Breast epithelium (tissue), 4 donors: ENCODE measurements around the gene IFNA10. TPM values are rescaled to one million over a fixed set of nuclear protein-coding genes. Genes with fewer than 3 reads are reported as not detected.
"Not testable (repeated sequence)": the region's sequence is repeated elsewhere in the genome, so short reads cannot be mapped to it uniquely, and the experiment has no call there.

Experiments used
- DNase-seq, 2 donors: peaks; one replicate each; pipeline ENCODE4 v3.0.0-alpha.2; 2019; ENCODE audit warnings: low spot score in 2 of 2
- H3K27ac ChIP-seq, 2 donors: fragments of 200-600 bp; sonication (generic) in 1 of 2; one replicate each; pipeline ENCODE4 v1.5.1; 2016 to 2019; ENCODE audit warnings: mild to moderate bottlenecking in 1 of 2
- H3K27me3 ChIP-seq, 2 donors: fragments of 200-600 bp; sonication (generic) in 1 of 2; one replicate each; pipeline versions ENCODE4 v1.5.1 to v1.6.0; 2017 to 2019; ENCODE audit warnings: control low read depth in 1 of 2, mild to moderate bottlenecking in 1 of 2
- H3K36me3 ChIP-seq: fragments of 200-600 bp; one replicate; pipeline ENCODE4 v1.5.1; 2019
- H3K4me1 ChIP-seq, 2 donors: fragments of 200-600 bp; sonication (generic); one replicate each; pipeline ENCODE4 v1.5.1; 2016 to 2019; ENCODE audit warnings: control low read depth in 1 of 2
- H3K4me3 ChIP-seq, 3 donors: fragments of 200-600 bp; sonication (generic); 1 replicate in 2 of 3; 2 replicates in 1 of 3; pipeline ENCODE4 v1.5.1; 2016 to 2019; ENCODE audit warnings: mild to moderate bottlenecking in 3 of 3, moderate library complexity in 2 of 3
- H3K9me3 ChIP-seq, 2 donors: fragments of 200-600 bp; sonication (generic) in 1 of 2; one replicate each; pipeline ENCODE4 v1.5.1; 2016 to 2019; ENCODE audit warnings: control low read depth in 1 of 2
- CTCF ChIP-seq, 3 donors: fragments of 450-650 bp; IDR thresholded peaks; one replicate each; pipeline ENCODE4 v1.5.1; 2016 to 2017; ENCODE audit warnings: antibody characterized with exemption in 3 of 3, mild to moderate bottlenecking in 3 of 3, moderate library complexity in 3 of 3
- POLR2A ChIP-seq: fragments of 450-650 bp; IDR thresholded peaks from one replicate; pipeline ENCODE4 v1.6.1; 2016; ENCODE audit warnings: antibody characterized with exemption, mild to moderate bottlenecking, moderate library complexity
- POLR2AphosphoS5 ChIP-seq, 3 donors: sonication (generic); formaldehyde crosslinking; IDR thresholded peaks; one replicate each; pipeline ENCODE4 v1.6.1; 2017; ENCODE audit warnings: antibody characterized with exemption in 3 of 3
- intact Hi-C: fragments of 100-400 bp; cut with DNase I; formaldehyde crosslinking; loops from one replicate; pipeline ENCODE4 v1.15.1; 2023; ENCODE audit warnings: low total_unique reads
- total RNA-seq, 3 donors: library from RNA; depleted of rRNA; stranded (reverse); fragments of >200 nt; gene quantifications; one replicate each; pipeline ENCODE4 v1.1.0, GENCODE V29; 2016

IFNA10 gene
- total RNA-seq, 3 donors from 2014 or later = not detected

GRCh38 chr9:21172156-21172555 lies 34.8 kb downstream of the IFNA10 start:
- Histone ChIP-seq H3K9me3 (no peaks in the 10 kb centered on the region), H3K27me3 (no peaks in the 10 kb centered on the region), H3K4me1 (no peaks in the 10 kb centered on the region), H3K4me3 (no peak overlapping the region), H3K36me3 (no peaks in the 10 kb centered on the region), H3K27ac (no peak overlapping the region)
- intact Hi-C loops = no loop called here
- no peak for TF ChIP-seq POLR2A
- TF ChIP-seq CTCF (IDR thresholded peaks at IDR 0.05) = no peak
- no peak for TF ChIP-seq POLR2AphosphoS5 (IDR thresholded peaks at IDR 0.05)
- DNase-seq = no peak

GRCh38 chr9:21171351-21171750 lies 35.6 kb downstream of the IFNA10 start:
- no peak overlapping the region for H3K27ac ChIP-seq
- intact Hi-C loops = no loop called here
- no peak for DNase-seq
- H3K4me3 ChIP-seq = no peak overlapping the region
- no peaks in the 10 kb centered on the region for H3K27me3 ChIP-seq
- no peaks in the 10 kb centered on the region for H3K36me3 ChIP-seq
- H3K4me1 ChIP-seq = no peaks in the 10 kb centered on the region
- TF ChIP-seq POLR2AphosphoS5 (IDR thresholded peaks at IDR 0.05) = no peak
- TF ChIP-seq CTCF (IDR thresholded peaks at IDR 0.05) = no peak
- no peak for TF ChIP-seq POLR2A
- no peaks in the 10 kb centered on the region for H3K9me3 ChIP-seq

GRCh38 chr9:21166560-21166959 lies 40.4 kb downstream of the IFNA10 start, which contains the start of gene IFNA21:
TSS of gene IFNA21 (minus strand) at chr9:21166660. CDS start at chr9:21166612, 48 bp downstream.
- H3K9me3 ChIP-seq, H3K36me3 ChIP-seq, DNase-seq, H3K4me1 ChIP-seq, intact Hi-C loops, H3K4me3 ChIP-seq, H3K27ac ChIP-seq, H3K27me3 ChIP-seq: not testable (repeated sequence)

GRCh38 chr9:21165516-21165915 lies 41.4 kb downstream of the IFNA10 start:
- DNase-seq = no peak
- TF ChIP-seq POLR2AphosphoS5 (IDR thresholded peaks at IDR 0.05) = no peak
- TF ChIP-seq CTCF (IDR thresholded peaks at IDR 0.05) = no peak
- no peak for TF ChIP-seq POLR2A
- Histone ChIP-seq H3K9me3 (no peaks in the 10 kb centered on the region), H3K36me3 (no peaks in the 10 kb centered on the region), H3K4me1 (no peaks in the 10 kb centered on the region), H3K27ac (no peak overlapping the region), H3K27me3 (no peaks in the 10 kb centered on the region), H3K4me3 (no peak overlapping the region)
- intact Hi-C loops = no loop called here

- Histone ChIP-seq H3K9me3 (peaks cover 0 to 13% of the 10 kb centered on the region in 2 donors), H3K4me1 (no peaks in the 10 kb centered on the region), H3K4me3 (no peak overlapping the region), H3K27me3 (no peaks in the 10 kb centered on the region), H3K27ac (no peak overlapping the region), H3K36me3 (no peaks in the 10 kb centered on the region)
- intact Hi-C loops = no loop called here
- TF ChIP-seq POLR2AphosphoS5 (IDR thresholded peaks at IDR 0.05) (no peak), POLR2A (no peak), CTCF (IDR thresholded peaks at IDR 0.05) (no peak)
- no peak for DNase-seq
These were observed 46.8 kb downstream of the IFNA10 start for GRCh38 chr9:21160178-21160577.

Other genes with a start within 250 kb of the IFNA10 start
- gene HACD4, start 175.5 kb downstream of the IFNA10 start, total RNA-seq = 1 to 10 TPM; 3.3 to 5.1 (median 4.0) TPM
- gene IFNB1, start 129.2 kb downstream of the IFNA10 start, total RNA-seq = not detected
- not detected for gene IFNW1, start 65.3 kb downstream of the IFNA10 start, total RNA-seq
- not detected for gene IFNA21, start 40.5 kb downstream of the IFNA10 start, total RNA-seq
- not detected for gene IFNA4, start 19.6 kb downstream of the IFNA10 start, total RNA-seq
- gene IFNA7, start 4.9 kb downstream of the IFNA10 start, total RNA-seq = not detected
- not detected for gene IFNA16, start 10.2 kb upstream of the IFNA10 start, total RNA-seq
- gene IFNA17, start 21.1 kb upstream of the IFNA10 start, total RNA-seq = not detected
- not detected for gene IFNA14, start 32.9 kb upstream of the IFNA10 start, total RNA-seq
- gene IFNA5, start 98.2 kb upstream of the IFNA10 start, total RNA-seq = under 1 TPM in 1 of 3 donors, not detected in 2; 0.32 TPM
- gene KLHL9, start 128.3 kb upstream of the IFNA10 start, total RNA-seq = 10 to 100 TPM; 18.4 to 34.7 (median 25.9) TPM
- not detected for gene IFNA6, start 143.7 kb upstream of the IFNA10 start, total RNA-seq
- not detected for gene IFNA13, start 160.9 kb upstream of the IFNA10 start, total RNA-seq
- not detected for gene IFNA2, start 178.3 kb upstream of the IFNA10 start, total RNA-seq
- gene IFNA8, start 202.0 kb upstream of the IFNA10 start, total RNA-seq = not detected
- not detected for gene IFNA1, start 233.3 kb upstream of the IFNA10 start, total RNA-seq